HepG2 (cell line): ENCODE measurements around the gene FITM1. TPM values are rescaled to one million over a fixed set of nuclear protein-coding genes. Genes with fewer than 3 reads are reported as not detected.

ENCODE experiments used
- CREB3 ChIP-seq: sonication (generic); formaldehyde crosslinking; IDR thresholded peaks from 2 replicates; pipeline ENCODE4 v1.5.0; 2020; ENCODE audit warnings: missing genetic modification reagents
- FOXC1 ChIP-seq: sonication (generic); formaldehyde crosslinking; IDR thresholded peaks from 2 replicates; pipeline ENCODE4 v1.8.0; 2022; ENCODE audit warnings: mild to moderate bottlenecking, missing genetic modification reagents, borderline replicate concordance
- KAT7 ChIP-seq: IDR thresholded peaks from 2 replicates; pipeline ENCODE4 v1.6.1; 2018; ENCODE audit warnings: borderline replicate concordance, missing compliant biosample characterization
- NCOR1 ChIP-seq: fragments of 200-600 bp; sonication (generic); IDR thresholded peaks from 2 replicates; pipeline ENCODE4 v1.7.0; 2017; ENCODE audit warnings: antibody characterized with exemption, low read length, borderline replicate concordance
- PREB ChIP-seq: sonication (generic); formaldehyde crosslinking; IDR thresholded peaks from 2 replicates; pipeline ENCODE4 v1.4.0; 2020; ENCODE audit warnings: missing genetic modification reagents
- PTBP1 ChIP-seq: fragments of 200-400 bp; formaldehyde crosslinking; IDR thresholded peaks from 2 replicates; pipeline ENCODE4 v1.6.1; 2018; ENCODE audit warnings: low read length, low read depth; ENCODE audit not compliant: poor library complexity, severe bottlenecking
- SMYD3 ChIP-seq: sonication (generic); formaldehyde crosslinking; IDR thresholded peaks from 2 replicates; pipeline ENCODE4 v1.8.1; 2023; ENCODE audit warnings: mild to moderate bottlenecking, missing genetic modification reagents
- SSRP1 ChIP-seq: IDR thresholded peaks from 2 replicates; pipeline ENCODE4 v1.6.1; 2016; ENCODE audit warnings: control low read depth
- SUZ12 ChIP-seq: fragments of 150-350 bp; IDR thresholded peaks from 2 replicates; pipeline ENCODE4 v1.6.1; 2014; ENCODE audit warnings: low read depth, low read length
- ZBTB14 ChIP-seq: sonication (generic); formaldehyde crosslinking; IDR thresholded peaks from 2 replicates; pipeline ENCODE4 v1.4.0; 2020; ENCODE audit warnings: missing genetic modification reagents
- ZBTB2 ChIP-seq: sonication (generic); formaldehyde crosslinking; IDR thresholded peaks from 2 replicates; pipeline ENCODE4 v1.8.0; 2022; ENCODE audit warnings: low read depth, missing genetic modification reagents
- ZBTB3 ChIP-seq: sonication (generic); formaldehyde crosslinking; IDR thresholded peaks from 2 replicates; pipeline ENCODE4 v1.4.0; 2020; ENCODE audit warnings: low read depth, mild to moderate bottlenecking, moderate library complexity, missing genetic modification reagents, borderline replicate concordance
- ZNF10 ChIP-seq: sonication (generic); formaldehyde crosslinking; IDR thresholded peaks from 2 replicates; pipeline ENCODE4 v1.4.0; 2020; ENCODE audit warnings: mild to moderate bottlenecking, low read depth, missing genetic modification reagents, borderline replicate concordance
- ZNF17 ChIP-seq: sonication (generic); formaldehyde crosslinking; IDR thresholded peaks from 2 replicates; pipeline ENCODE4 v1.5.0; 2020; ENCODE audit warnings: mild to moderate bottlenecking, missing genetic modification reagents
- ZNF235 ChIP-seq: sonication (generic); formaldehyde crosslinking; IDR thresholded peaks from 2 replicates; pipeline ENCODE4 v1.8.1; 2023; ENCODE audit warnings: mild to moderate bottlenecking, missing genetic modification reagents, borderline replicate concordance
- ZNF264 ChIP-seq: sonication (generic); formaldehyde crosslinking; IDR thresholded peaks from 2 replicates; pipeline ENCODE4 v1.4.0; 2020; ENCODE audit warnings: missing genetic modification reagents
- ZNF343 ChIP-seq: sonication (generic); formaldehyde crosslinking; IDR thresholded peaks from 2 replicates; pipeline ENCODE4 v1.4.0; 2020; ENCODE audit warnings: mild to moderate bottlenecking, missing genetic modification reagents
- ZNF530 ChIP-seq: sonication (generic); formaldehyde crosslinking; IDR thresholded peaks from 2 replicates; pipeline ENCODE4 v1.5.0; 2020; ENCODE audit warnings: low read depth, mild to moderate bottlenecking, missing genetic modification reagents
- ZNF570 ChIP-seq: sonication (generic); formaldehyde crosslinking; IDR thresholded peaks from 2 replicates; pipeline ENCODE4 v1.4.0; 2020; ENCODE audit warnings: mild to moderate bottlenecking, missing genetic modification reagents, borderline replicate concordance
- ZNF674 ChIP-seq: sonication (generic); formaldehyde crosslinking; IDR thresholded peaks from 2 replicates; pipeline ENCODE4 v1.5.0; 2020; ENCODE audit warnings: low read depth, mild to moderate bottlenecking, missing genetic modification reagents
- ZNF704 ChIP-seq: sonication (generic); formaldehyde crosslinking; IDR thresholded peaks from 2 replicates; pipeline ENCODE4 v1.8.1; 2023; ENCODE audit warnings: mild to moderate bottlenecking, inconsistent platforms, moderate library complexity, missing genetic modification reagents, borderline replicate concordance
- ZSCAN30 ChIP-seq: sonication (generic); formaldehyde crosslinking; IDR thresholded peaks from 2 replicates; pipeline ENCODE4 v1.5.0; 2020; ENCODE audit warnings: mild to moderate bottlenecking, missing genetic modification reagents
- polyA plus RNA-seq, 8 experiments: library from polyadenylated mRNA; depleted of rRNA in 3 of 8; stranded (reverse) in 7 of 8; unstranded in 1 of 8; fragments of >200 nt; fragmentation: Illumina TruSeq in 4 of 8; extraction: Trizol in 4 of 8; gene quantifications; 2 replicates each; pipeline versions ENCODE4 v1.2.1 to v1.2.3, GENCODE V29; 2011 to 2016; ENCODE audit warnings: low read depth in 4 of 8, missing spikeins in 1 of 8, mixed read lengths in 1 of 8; ENCODE audit not compliant: insufficient read depth in 1 of 8
- total RNA-seq, 5 experiments: library from RNA; depleted of rRNA; stranded (reverse); fragments of >200 nt; fragmentation: Illumina TruSeq; extraction: Trizol; gene quantifications; 2 replicates each; pipeline ENCODE4 v1.2.3, GENCODE V29; 2016; ENCODE audit warnings: low read depth in 1 of 5

FITM1 gene
- total and polyA plus RNA-seq, 2 of the 13 experiments (the other 11 are each of a cell fraction or from before 2014, with no cell fraction given): 2.7 to 5.8 TPM

- TF ChIP-seq ZBTB2 (CRISPR knock-in tag): no peak
- no peak for TF ChIP-seq NCOR1
- no peak for TF ChIP-seq ZNF264 (CRISPR knock-in tag)
- TF ChIP-seq PREB: no peak
- no peak for TF ChIP-seq SUZ12
- no peak for TF ChIP-seq KAT7 (CRISPR knock-in tag)
- TF ChIP-seq ZNF10 (CRISPR knock-in tag): no peak
- TF ChIP-seq PTBP1: no peak
- no peak for TF ChIP-seq ZNF570 (CRISPR knock-in tag)
- no peak for TF ChIP-seq ZNF704 (CRISPR knock-in tag)
- TF ChIP-seq ZSCAN30 (CRISPR knock-in tag): no peak
- TF ChIP-seq ZNF17 (CRISPR knock-in tag): no peak
- no peak for TF ChIP-seq ZNF674 (CRISPR knock-in tag)
- TF ChIP-seq SMYD3 (CRISPR knock-in tag): no peak
- TF ChIP-seq FOXC1 (CRISPR knock-in tag): 0 out of 2 replicates have a peak, but pooled peaks have one; percentile 22
- TF ChIP-seq SSRP1: peak; percentile 86; the same call in 1 of the 2 replicates
- no peak for TF ChIP-seq ZBTB14
- TF ChIP-seq CREB3 (CRISPR knock-in tag): no peak
- no peak for TF ChIP-seq ZNF235 (CRISPR knock-in tag)
- no peak for TF ChIP-seq ZBTB3 (CRISPR knock-in tag)
- 0 out of 2 replicates have a peak, but pooled peaks have one; percentile 62 for TF ChIP-seq ZNF343
- TF ChIP-seq ZNF530 (CRISPR knock-in tag): no peak
Observed at GRCh38 chr14:24176599-24176998, 46.1 kb downstream of the FITM1 start (continued).
